Measurements from ENCODE around the gene MYO9A. TPM values are rescaled to one million over a fixed set of nuclear protein-coding genes. Genes with fewer than 3 reads are reported as not detected.

Gene MYO9A
- total RNA-seq, 5 donors from 2014 or later (not counting 1 experiment from before 2014, with no cell fraction given), result 35.8 to 39.1 (median 38.2) TPM

- no peaks in the 10 kb centered on the region for H3K9me3 ChIP-seq
- ChIA-PET CTCF (no interaction called here), POLR2A (interaction anchor here in 1 of 2 donors (0.7 kb wide), 1 partner anchor 1765 kb away, joined by 3 read pairs; no protein-coding TSS in a partner anchor)
- ATAC-seq (replicated peaks in 1 of 4) (no peak), DNase-seq (no peak)
- Mint-ChIP-seq H3K27ac (no peak overlapping the region), H3K27me3 (no peaks in the 10 kb centered on the region), H3K4me3 (no peak overlapping the region), H3K36me3 (peaks cover 43% of the 10 kb centered on the region), H3K9me3 (peaks cover 0 to 2% (median 0%) of the 10 kb centered on the region in 3 donors), H3K4me1 (no peaks in the 10 kb centered on the region)
- no peak overlapping the region for H3K27ac ChIP-seq (ENCODE audit: low read length)
- H3K36me3 ChIP-seq (ENCODE audit: control insufficient read depth in 2 of 2, extremely low read depth in 1 of 2, insufficient read depth in 1 of 2, low read length in 1 of 2), result no peaks in the 10 kb centered on the region
- H3K4me3 ChIP-seq (ENCODE audit: control insufficient read depth in 1 of 2, extremely low read depth in 1 of 2, low read length in 1 of 2), result no peak overlapping the region
- WGBS (ENCODE audit: insufficient coverage), result no CpG with 5 or more reads among the region's 3 CpGs
- H3K4me1 ChIP-seq (ENCODE audit: control insufficient read depth in 1 of 2, extremely low read depth in 1 of 2, insufficient read depth in 2 of 2, low read length in 2 of 2), result no peaks in the 10 kb centered on the region
- no peaks in the 10 kb centered on the region for H3K27me3 ChIP-seq (replicated peaks in 1 of 2; ENCODE audit: control insufficient read depth in 2 of 2, extremely low read depth in 1 of 2, insufficient read depth in 2 of 2, low read length in 1 of 2)
Observed at GRCh38 chr15:71914092-71914491, 203.9 kb downstream of the MYO9A start.

- Mint-ChIP-seq H3K36me3 (peaks cover 65% of the 10 kb centered on the region), H3K27ac (no peak overlapping the region), H3K4me3 (no peak overlapping the region), H3K27me3 (no peaks in the 10 kb centered on the region), H3K9me3 (no peaks in the 10 kb centered on the region), H3K4me1 (no peaks in the 10 kb centered on the region)
- H3K4me3 ChIP-seq (ENCODE audit: control insufficient read depth in 1 of 2, extremely low read depth in 1 of 2, low read length in 1 of 2), result no peak overlapping the region
- CTCF ChIA-PET, result no interaction called here
- no peak for ATAC-seq (replicated peaks in 1 of 4)
- POLR2A ChIA-PET, result no interaction called here
- H3K27ac ChIP-seq (ENCODE audit: low read length), result no peak overlapping the region
- no peaks in the 10 kb centered on the region for H3K27me3 ChIP-seq (replicated peaks in 1 of 2; ENCODE audit: control insufficient read depth in 2 of 2, extremely low read depth in 1 of 2, insufficient read depth in 2 of 2, low read length in 1 of 2)
- peaks cover 2 to 24% of the 10 kb centered on the region in 2 donors for H3K36me3 ChIP-seq (ENCODE audit: control insufficient read depth in 2 of 2, extremely low read depth in 1 of 2, insufficient read depth in 1 of 2, low read length in 1 of 2)
- H3K4me1 ChIP-seq (ENCODE audit: control insufficient read depth in 1 of 2, extremely low read depth in 1 of 2, insufficient read depth in 2 of 2, low read length in 2 of 2), result no peaks in the 10 kb centered on the region
- 93% methylated on average over 3 of the region's 5 CpGs for WGBS (ENCODE audit: insufficient coverage)
- no peaks in the 10 kb centered on the region for H3K9me3 ChIP-seq
- no peak for DNase-seq
Observed at GRCh38 chr15:71899674-71900073, 218.3 kb downstream of the MYO9A start.

GRCh38 chr15:71893691-71894090 lies 224.3 kb downstream of the MYO9A start:
- no peak overlapping the region for H3K27ac ChIP-seq (ENCODE audit: low read length)
- DNase-seq (no peak), ATAC-seq (replicated peaks in 1 of 4) (no peak)
- CTCF ChIA-PET, result interaction anchor here in 1 of 2 donors (1.8 kb wide), 1 partner anchor 12 kb away, joined by 3 read pairs; no protein-coding TSS in a partner anchor
- no peaks in the 10 kb centered on the region for H3K4me1 ChIP-seq (ENCODE audit: control insufficient read depth in 1 of 2, extremely low read depth in 1 of 2, insufficient read depth in 2 of 2, low read length in 2 of 2)
- no peak overlapping the region for H3K4me3 ChIP-seq (ENCODE audit: control insufficient read depth in 1 of 2, extremely low read depth in 1 of 2, low read length in 1 of 2)
- no peak overlapping the region for H3K4me3 Mint-ChIP-seq
- no peaks in the 10 kb centered on the region for H3K4me1 Mint-ChIP-seq
- no peaks in the 10 kb centered on the region for H3K27me3 ChIP-seq (replicated peaks in 1 of 2; ENCODE audit: control insufficient read depth in 2 of 2, extremely low read depth in 1 of 2, insufficient read depth in 2 of 2, low read length in 1 of 2)
- H3K27ac Mint-ChIP-seq, result no peak overlapping the region
- peaks cover 67% of the 10 kb centered on the region for H3K36me3 Mint-ChIP-seq
- H3K27me3 Mint-ChIP-seq, result no peaks in the 10 kb centered on the region
- H3K9me3 ChIP-seq, result no peaks in the 10 kb centered on the region
- no CpG with 5 or more reads among the region's 1 CpG for WGBS (ENCODE audit: insufficient coverage)
- H3K9me3 Mint-ChIP-seq, result no peaks in the 10 kb centered on the region
- POLR2A ChIA-PET, result no interaction called here
- peaks cover 0 to 7% of the 10 kb centered on the region in 2 donors for H3K36me3 ChIP-seq (ENCODE audit: control insufficient read depth in 2 of 2, extremely low read depth in 1 of 2, insufficient read depth in 1 of 2, low read length in 1 of 2)

GRCh38 chr15:71892335-71892734 lies 225.6 kb downstream of the MYO9A start:
- no peaks in the 10 kb centered on the region for H3K9me3 ChIP-seq
- no peak overlapping the region for H3K27ac ChIP-seq (ENCODE audit: low read length)
- WGBS (ENCODE audit: insufficient coverage), result no CpG with 5 or more reads among the region's 3 CpGs
- CTCF ChIA-PET, result no interaction called here
- Mint-ChIP-seq H3K27ac (no peak overlapping the region), H3K36me3 (peaks cover 64% of the 10 kb centered on the region), H3K4me1 (no peaks in the 10 kb centered on the region), H3K9me3 (no peaks in the 10 kb centered on the region), H3K27me3 (no peaks in the 10 kb centered on the region), H3K4me3 (no peak overlapping the region)
- POLR2A ChIA-PET, result interaction anchor here in 1 of 2 donors (0.6 kb wide), 1 partner anchor 889 kb away, joined by 7 read pairs; no protein-coding TSS in a partner anchor
- ATAC-seq (replicated peaks in 1 of 4) (no peak), DNase-seq (no peak)
- no peak overlapping the region for H3K4me3 ChIP-seq (ENCODE audit: control insufficient read depth in 1 of 2, extremely low read depth in 1 of 2, low read length in 1 of 2)
- no peaks in the 10 kb centered on the region for H3K4me1 ChIP-seq (ENCODE audit: control insufficient read depth in 1 of 2, extremely low read depth in 1 of 2, insufficient read depth in 2 of 2, low read length in 2 of 2)
- no peaks in the 10 kb centered on the region for H3K27me3 ChIP-seq (replicated peaks in 1 of 2; ENCODE audit: control insufficient read depth in 2 of 2, extremely low read depth in 1 of 2, insufficient read depth in 2 of 2, low read length in 1 of 2)
- H3K36me3 ChIP-seq (ENCODE audit: control insufficient read depth in 2 of 2, extremely low read depth in 1 of 2, insufficient read depth in 1 of 2, low read length in 1 of 2), result peaks cover 0 to 6% of the 10 kb centered on the region in 2 donors

- Mint-ChIP-seq H3K4me3 (no peak overlapping the region), H3K27me3 (no peaks in the 10 kb centered on the region), H3K27ac (no peak overlapping the region), H3K4me1 (no peaks in the 10 kb centered on the region), H3K36me3 (peaks cover 70% of the 10 kb centered on the region), H3K9me3 (no peaks in the 10 kb centered on the region)
- ChIA-PET CTCF (no interaction called here), POLR2A (no interaction called here)
- Histone ChIP-seq H3K4me3 (ENCODE audit: control insufficient read depth in 1 of 2, extremely low read depth in 1 of 2, low read length in 1 of 2) (no peak overlapping the region), H3K27me3 (replicated peaks in 1 of 2; ENCODE audit: control insufficient read depth in 2 of 2, extremely low read depth in 1 of 2, insufficient read depth in 2 of 2, low read length in 1 of 2) (no peaks in the 10 kb centered on the region), H3K27ac (ENCODE audit: low read length) (no peak overlapping the region), H3K36me3 (ENCODE audit: control insufficient read depth in 2 of 2, extremely low read depth in 1 of 2, insufficient read depth in 1 of 2, low read length in 1 of 2) (peaks cover 0 to 7% of the 10 kb centered on the region in 2 donors), H3K9me3 (no peaks in the 10 kb centered on the region), H3K4me1 (ENCODE audit: control insufficient read depth in 1 of 2, extremely low read depth in 1 of 2, insufficient read depth in 2 of 2, low read length in 2 of 2) (no peaks in the 10 kb centered on the region)
- WGBS (ENCODE audit: insufficient coverage), result 100% methylated on average over 1 of the region's 4 CpGs
- ATAC-seq (replicated peaks in 1 of 4), result no peak
- DNase-seq, result no peak
Observed at GRCh38 chr15:71891026-71891425, 226.9 kb downstream of the MYO9A start.

GRCh38 chr15:71889947-71890346 lies 228.0 kb downstream of the MYO9A start:
- DNase-seq (no peak), ATAC-seq (replicated peaks in 1 of 4) (no peak)
- H3K36me3 Mint-ChIP-seq, result peaks cover 74% of the 10 kb centered on the region
- Histone ChIP-seq H3K4me3 (ENCODE audit: control insufficient read depth in 1 of 2, extremely low read depth in 1 of 2, low read length in 1 of 2) (no peak overlapping the region), H3K27me3 (replicated peaks in 1 of 2; ENCODE audit: control insufficient read depth in 2 of 2, extremely low read depth in 1 of 2, insufficient read depth in 2 of 2, low read length in 1 of 2) (no peaks in the 10 kb centered on the region), H3K9me3 (no peaks in the 10 kb centered on the region), H3K36me3 (ENCODE audit: control insufficient read depth in 2 of 2, extremely low read depth in 1 of 2, insufficient read depth in 1 of 2, low read length in 1 of 2) (peaks cover 0 to 7% of the 10 kb centered on the region in 2 donors), H3K4me1 (ENCODE audit: control insufficient read depth in 1 of 2, extremely low read depth in 1 of 2, insufficient read depth in 2 of 2, low read length in 2 of 2) (no peaks in the 10 kb centered on the region), H3K27ac (ENCODE audit: low read length) (no peak overlapping the region)
- CTCF ChIA-PET, result no interaction called here
- no peak overlapping the region for H3K27ac Mint-ChIP-seq
- POLR2A ChIA-PET, result no interaction called here
- no CpG with 5 or more reads among the region's 1 CpG for WGBS (ENCODE audit: insufficient coverage)
- no peaks in the 10 kb centered on the region for H3K4me1 Mint-ChIP-seq
- no peaks in the 10 kb centered on the region for H3K9me3 Mint-ChIP-seq
- H3K4me3 Mint-ChIP-seq, result no peak overlapping the region
- H3K27me3 Mint-ChIP-seq, result no peaks in the 10 kb centered on the region

GRCh38 chr15:71889385-71889784 lies 228.6 kb downstream of the MYO9A start:
- no peak overlapping the region for H3K4me3 ChIP-seq (ENCODE audit: control insufficient read depth in 1 of 2, extremely low read depth in 1 of 2, low read length in 1 of 2)
- Mint-ChIP-seq H3K9me3 (no peaks in the 10 kb centered on the region), H3K4me1 (no peaks in the 10 kb centered on the region), H3K27me3 (no peaks in the 10 kb centered on the region), H3K36me3 (peaks cover 73% of the 10 kb centered on the region), H3K4me3 (no peak overlapping the region), H3K27ac (no peak overlapping the region)
- H3K4me1 ChIP-seq (ENCODE audit: control insufficient read depth in 1 of 2, extremely low read depth in 1 of 2, insufficient read depth in 2 of 2, low read length in 2 of 2), result no peaks in the 10 kb centered on the region
- H3K27ac ChIP-seq (ENCODE audit: low read length), result no peak overlapping the region
- no peaks in the 10 kb centered on the region for H3K9me3 ChIP-seq
- no peak for ATAC-seq (replicated peaks in 1 of 4)
- POLR2A ChIA-PET, result no interaction called here
- no peaks in the 10 kb centered on the region for H3K27me3 ChIP-seq (replicated peaks in 1 of 2; ENCODE audit: control insufficient read depth in 2 of 2, extremely low read depth in 1 of 2, insufficient read depth in 2 of 2, low read length in 1 of 2)
- peaks cover 0 to 7% of the 10 kb centered on the region in 2 donors for H3K36me3 ChIP-seq (ENCODE audit: control insufficient read depth in 2 of 2, extremely low read depth in 1 of 2, insufficient read depth in 1 of 2, low read length in 1 of 2)
- CTCF ChIA-PET, result no interaction called here
- DNase-seq, result no peak
